CD8-positive, alpha-beta memory T cell (primary cell): Measurements from ENCODE around the gene TACR2. TPM values are rescaled to one million over a fixed set of nuclear protein-coding genes. Genes with fewer than 3 reads are reported as not detected.

Experiments
- CTCF ChIA-PET: fragments of 350-600 bp; sonication (Branson Sonifier 250); formaldehyde crosslinking; loops from one replicate; lab custom pipeline; 2021; ENCODE audit warnings: antibody characterized with exemption; lab: Charles Lee
- POLR2A ChIA-PET: fragments of 350-600 bp; sonication (Branson Sonifier 250); formaldehyde crosslinking; loops from one replicate; lab custom pipeline; 2021; ENCODE audit warnings: antibody characterized with exemption; lab: Charles Lee
- DNase-seq, 5 donors: peaks; one replicate each; pipeline versions ENCODE4 v3.0.0 to v3.0.0-alpha.2; 2020 to 2022; ENCODE audit warnings: mixed read lengths in 1 of 5
- H3K27ac ChIP-seq: one replicate; pipeline ENCODE4 v1.7.0; 2013; ENCODE audit warnings: low read depth, mild to moderate bottlenecking, low read length, moderate library complexity
- H3K27me3 ChIP-seq: 2 replicates; pipeline ENCODE4 v1.7.0; 2013; ENCODE audit warnings: low read length, mild to moderate bottlenecking; ENCODE audit not compliant: insufficient read depth, poor library complexity, severe bottlenecking
- H3K36me3 ChIP-seq: 2 replicates; pipeline ENCODE4 v1.7.0; 2013; ENCODE audit warnings: mild to moderate bottlenecking, low read length, moderate library complexity; ENCODE audit not compliant: insufficient read depth
- H3K4me1 ChIP-seq: 2 replicates; pipeline ENCODE4 v1.7.0; 2013; ENCODE audit warnings: mild to moderate bottlenecking, low read length, moderate library complexity; ENCODE audit not compliant: insufficient read depth
- H3K4me3 ChIP-seq: 2 replicates; pipeline ENCODE4 v1.7.0; 2013; ENCODE audit warnings: mild to moderate bottlenecking, low read length
- H3K9me3 ChIP-seq: 2 replicates; pipeline ENCODE4 v1.7.0; 2013; ENCODE audit warnings: mild to moderate bottlenecking, low read length
- H3K27ac Mint-ChIP-seq, 8 donors: one replicate each; pipeline ENCODE4 v1.8.0; 2020 to 2021; ENCODE audit warnings: mixed read lengths in 8 of 8, mild to moderate bottlenecking in 6 of 8, inconsistent platforms in 3 of 8, moderate library complexity in 3 of 8
- H3K27me3 Mint-ChIP-seq, 2 donors: one replicate each; pipeline ENCODE4 v1.8.0; 2020 to 2021; ENCODE audit warnings: mixed read lengths in 2 of 2, mild to moderate bottlenecking in 1 of 2, moderate library complexity in 1 of 2
- H3K36me3 Mint-ChIP-seq, 3 donors: one replicate each; pipeline ENCODE4 v1.8.0; 2020 to 2021; ENCODE audit warnings: mixed read lengths in 3 of 3, inconsistent platforms in 1 of 3, mild to moderate bottlenecking in 1 of 3
- H3K4me1 Mint-ChIP-seq, 3 donors: one replicate each; pipeline ENCODE4 v1.8.0; 2020 to 2021; ENCODE audit warnings: mixed read lengths in 3 of 3, inconsistent platforms in 1 of 3, mild to moderate bottlenecking in 1 of 3
- H3K4me3 Mint-ChIP-seq, 7 donors: one replicate each; pipeline ENCODE4 v1.8.0; 2020 to 2021; ENCODE audit warnings: mixed read lengths in 7 of 7, mild to moderate bottlenecking in 6 of 7, moderate library complexity in 4 of 7, inconsistent platforms in 2 of 7
- H3K9me3 Mint-ChIP-seq, 5 donors: one replicate each; pipeline ENCODE4 v1.8.0; 2020 to 2022; ENCODE audit warnings: mixed read lengths in 5 of 5, mild to moderate bottlenecking in 3 of 5, moderate library complexity in 2 of 5, inconsistent platforms in 1 of 5
- polyA plus RNA-seq: library from polyadenylated mRNA; unstranded; fragments of 300-500 nt; fragmentation: Illumina TruSeq; gene quantifications from one replicate; pipeline ENCODE4 v1.2.3, GENCODE V29; 2021
- total RNA-seq, 2 experiments: library from RNA; stranded (reverse); gene quantifications; one replicate each; pipeline ENCODE4 v1.2.3, GENCODE V29; 2021

Gene TACR2
- total and polyA plus RNA-seq, 3 experiments from 2014 or later, result not detected

GRCh38 chr10:69409968-69410367 lies 6.8 kb downstream of the TACR2 start:
- Mint-ChIP-seq H3K4me1 (peaks cover 11 to 26% (median 19%) of the 10 kb centered on the region in 3 donors), H3K36me3 (peaks cover 0 to 4% (median 0%) of the 10 kb centered on the region in 3 donors), H3K4me3 (peak overlapping the region in 1 of 7 donors; percentile 18), H3K9me3 (no peaks in the 10 kb centered on the region), H3K27me3 (peaks cover 0 to 3% of the 10 kb centered on the region in 2 donors), H3K27ac (peak overlapping the region in 1 of 8 donors; percentile 51)
- Histone ChIP-seq H3K4me3 (no peak overlapping the region), H3K27ac (no peak overlapping the region), H3K36me3 (no peaks in the 10 kb centered on the region), H3K27me3 (no peaks in the 10 kb centered on the region), H3K4me1 (peaks cover 15% of the 10 kb centered on the region), H3K9me3 (no peaks in the 10 kb centered on the region)
- ChIA-PET CTCF (no interaction called here), POLR2A (no interaction called here)
- no peak for DNase-seq

- CTCF ChIA-PET, result interaction anchor here (0.8 to 3.3 kb wide), 6 partner anchors 16 to 229 kb away, joined by 3 to 41 read pairs (median 12); no protein-coding TSS in a partner anchor
- Histone ChIP-seq H3K9me3 (no peaks in the 10 kb centered on the region), H3K4me3 (no peak overlapping the region), H3K36me3 (no peaks in the 10 kb centered on the region), H3K27me3 (no peaks in the 10 kb centered on the region), H3K27ac (peak overlapping the region; percentile 64), H3K4me1 (peaks cover 15% of the 10 kb centered on the region)
- Mint-ChIP-seq H3K27ac (peak overlapping the region in 7 of 8 donors; percentile 63 to 86 (median 76)), H3K9me3 (no peaks in the 10 kb centered on the region), H3K4me1 (peaks cover 11 to 26% (median 19%) of the 10 kb centered on the region in 3 donors), H3K36me3 (peaks cover 0 to 7% (median 0%) of the 10 kb centered on the region in 3 donors), H3K27me3 (peaks cover 0 to 3% of the 10 kb centered on the region in 2 donors), H3K4me3 (peak overlapping the region in 2 of 7 donors; percentile 51 to 75)
- no peak for DNase-seq
- POLR2A ChIA-PET, result no interaction called here
Measured at GRCh38 chr10:69409176-69409495, 7.6 kb downstream of the TACR2 start.

- Mint-ChIP-seq H3K4me3 (peak overlapping the region in 6 of 7 donors; percentile 60 to 80 (median 74)), H3K27ac (peak overlapping the region; percentile 63 to 94 (median 88)), H3K27me3 (peaks cover 0 to 3% of the 10 kb centered on the region in 2 donors), H3K36me3 (peaks cover 0 to 11% (median 2%) of the 10 kb centered on the region in 3 donors), H3K4me1 (peaks cover 11 to 26% (median 19%) of the 10 kb centered on the region in 3 donors), H3K9me3 (no peaks in the 10 kb centered on the region)
- Histone ChIP-seq H3K9me3 (no peaks in the 10 kb centered on the region), H3K36me3 (no peaks in the 10 kb centered on the region), H3K4me1 (peaks cover 15% of the 10 kb centered on the region), H3K4me3 (no peak overlapping the region), H3K27ac (peak overlapping the region; percentile 64), H3K27me3 (no peaks in the 10 kb centered on the region)
- ChIA-PET POLR2A (interaction anchor here (0.6 to 0.8 kb wide), 4 partner anchors 10 to 179 kb away, joined by 3 to 4 read pairs (median 4); no protein-coding TSS in a partner anchor), CTCF (interaction anchor here (0.6 to 3.3 kb wide), 22 partner anchors 10 to 453 kb away, joined by 3 to 41 read pairs (median 4); partner anchors contain the start of genes TACR2 and TSPAN15)
- peak; percentile 87 to 93 (median 88) for DNase-seq
Measured at GRCh38 chr10:69408318-69409175, 8.2 kb downstream of the TACR2 start.

GRCh38 chr10:69407621-69408301 lies 9.0 kb downstream of the TACR2 start:
- Mint-ChIP-seq H3K4me3 (peak overlapping the region in 3 of 7 donors; percentile 19 to 77 (median 61)), H3K27ac (peak overlapping the region in 7 of 8 donors; percentile 38 to 91 (median 84)), H3K4me1 (peaks cover 11 to 26% (median 19%) of the 10 kb centered on the region in 3 donors), H3K27me3 (peaks cover 0 to 3% of the 10 kb centered on the region in 2 donors), H3K9me3 (no peaks in the 10 kb centered on the region), H3K36me3 (peaks cover 0 to 17% (median 2%) of the 10 kb centered on the region in 3 donors)
- DNase-seq, result peak in 1 of 5 donors; percentile 56
- Histone ChIP-seq H3K9me3 (no peaks in the 10 kb centered on the region), H3K27me3 (no peaks in the 10 kb centered on the region), H3K27ac (no peak overlapping the region), H3K4me3 (no peak overlapping the region), H3K36me3 (no peaks in the 10 kb centered on the region), H3K4me1 (peaks cover 15% of the 10 kb centered on the region)
- ChIA-PET POLR2A (interaction anchor here (0.6 to 0.8 kb wide), 4 partner anchors 9 to 179 kb away, joined by 3 to 4 read pairs (median 4); no protein-coding TSS in a partner anchor), CTCF (interaction anchor here (0.6 to 3.3 kb wide), 24 partner anchors 9 to 452 kb away, joined by 3 to 41 read pairs (median 4); partner anchors contain the start of genes TACR2 and TSPAN15)

GRCh38 chr10:69406816-69407580 lies 9.7 kb downstream of the TACR2 start:
- Histone ChIP-seq H3K27ac (no peak overlapping the region), H3K9me3 (no peaks in the 10 kb centered on the region), H3K4me3 (no peak overlapping the region), H3K36me3 (no peaks in the 10 kb centered on the region), H3K4me1 (peaks cover 15% of the 10 kb centered on the region), H3K27me3 (no peaks in the 10 kb centered on the region)
- ChIA-PET POLR2A (no interaction called here), CTCF (interaction anchor here (0.9 to 3.3 kb wide), 18 partner anchors 9 to 234 kb away, joined by 3 to 41 read pairs (median 5); partner anchors contain the start of genes TACR2 and TSPAN15)
- Mint-ChIP-seq H3K4me3 (peak overlapping the region in 1 of 7 donors; percentile 35), H3K4me1 (peaks cover 11 to 26% (median 19%) of the 10 kb centered on the region in 3 donors), H3K27me3 (peaks cover 0 to 3% of the 10 kb centered on the region in 2 donors), H3K27ac (peak overlapping the region in 6 of 8 donors; percentile 4 to 91 (median 84)), H3K9me3 (no peaks in the 10 kb centered on the region), H3K36me3 (peaks cover 0 to 24% (median 4%) of the 10 kb centered on the region in 3 donors)
- no peak for DNase-seq

- ChIA-PET CTCF (interaction anchor here (0.9 to 3.3 kb wide), 7 partner anchors 8 to 178 kb away, joined by 3 to 41 read pairs (median 5); no protein-coding TSS in a partner anchor), POLR2A (no interaction called here)
- Histone ChIP-seq H3K27ac (no peak overlapping the region), H3K27me3 (no peaks in the 10 kb centered on the region), H3K4me1 (peaks cover 15% of the 10 kb centered on the region), H3K4me3 (no peak overlapping the region), H3K9me3 (no peaks in the 10 kb centered on the region), H3K36me3 (peaks cover 3% of the 10 kb centered on the region)
- Mint-ChIP-seq H3K4me3 (peak overlapping the region in 1 of 7 donors; percentile 35), H3K27ac (peak overlapping the region; percentile 10 to 86 (median 58)), H3K36me3 (peaks cover 0 to 30% (median 8%) of the 10 kb centered on the region in 3 donors), H3K4me1 (peaks cover 11 to 26% (median 19%) of the 10 kb centered on the region in 3 donors), H3K27me3 (peaks cover 0 to 3% of the 10 kb centered on the region in 2 donors), H3K9me3 (no peaks in the 10 kb centered on the region)
- DNase-seq, result no peak
Measured at GRCh38 chr10:69406302-69406811, 10.4 kb downstream of the TACR2 start.
